Measurements from ENCODE around the gene SEC61A2.

Gene SEC61A2

GRCh38 chr10:12201543-12201942, 72.1 kb downstream of the SEC61A2 start:
- Histone ChIP-seq H3K36me3 (ENCODE audit: insufficient read depth, low read length) (peaks cover 43% of the 10 kb centered on the region), H4K20me1 (ENCODE audit: insufficient read depth, low read length, poor library complexity, severe bottlenecking) (peaks cover 40% of the 10 kb centered on the region), H3K9me2 (replicated peaks; ENCODE audit: low read depth, low read length) (no peaks in the 10 kb centered on the region), H3K9me3 (ENCODE audit: insufficient read depth, low read depth, low read length) (no peaks in the 10 kb centered on the region), H3K9ac (ENCODE audit: low read depth, low read length, poor library complexity, severe bottlenecking) (peak overlapping the region; percentile 30), H2AFZ (ENCODE audit: low read length) (no peak overlapping the region), H3F3A (ENCODE audit: low read depth) (no peaks in the 10 kb centered on the region), H3K4me3 (ENCODE audit: low read length, poor library complexity, severe bottlenecking) (peak overlapping the region; percentile 46), H3K4me1 (ENCODE audit: insufficient read depth, low read length, poor library complexity, severe bottlenecking) (peaks cover 31% of the 10 kb centered on the region), H3K79me2 (ENCODE audit: insufficient read depth, low read length) (peaks cover 93% of the 10 kb centered on the region), H3K27me3 (ENCODE audit: insufficient read depth, low read length, poor library complexity, severe bottlenecking) (no peaks in the 10 kb centered on the region), H3K4me2 (ENCODE audit: low read depth, low read length, poor library complexity, severe bottlenecking) (peak overlapping the region; percentile 64)
- TF ChIP-seq EZH2phosphoT487 (IDR thresholded peaks at IDR 0.05; ENCODE audit: borderline replicate concordance) (no peak), CTCF (conservative IDR thresholded peaks at IDR 0.05; ENCODE audit: low read length) (no peak)

DNA sequence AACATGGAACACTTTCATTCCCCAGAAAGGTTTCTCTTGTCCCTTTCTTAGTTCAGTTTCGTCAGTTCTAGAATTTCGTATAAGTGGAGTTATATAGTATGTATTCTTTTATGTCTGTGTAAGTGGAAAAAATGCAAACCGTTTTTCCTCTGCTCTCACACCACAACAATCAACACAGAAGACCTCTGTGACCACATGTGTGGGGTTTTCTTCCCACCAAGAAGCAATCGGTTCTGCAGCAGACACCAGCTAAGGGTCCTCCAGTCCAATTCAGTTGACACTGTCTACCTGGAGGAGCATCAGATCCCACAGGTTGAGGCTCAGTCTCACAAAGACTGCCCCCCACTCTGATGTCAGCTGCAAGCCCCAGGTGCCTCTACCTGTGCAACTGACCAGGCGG, 72.7 kb downstream of the SEC61A2 start:
- no peaks in the 10 kb centered on the region for H3F3A ChIP-seq (ENCODE audit: low read depth)
- H3K4me2 ChIP-seq (ENCODE audit: low read depth, low read length, poor library complexity, severe bottlenecking), result peak overlapping the region; percentile 64
- H3K4me3 ChIP-seq (ENCODE audit: low read length, poor library complexity, severe bottlenecking), result peak overlapping the region; percentile 46
- TF ChIP-seq CTCF (conservative IDR thresholded peaks at IDR 0.05; ENCODE audit: low read length) (no peak), EZH2phosphoT487 (IDR thresholded peaks at IDR 0.05; ENCODE audit: borderline replicate concordance) (no peak)
- H3K9me2 ChIP-seq (replicated peaks; ENCODE audit: low read depth, low read length), result no peaks in the 10 kb centered on the region
- peaks cover 26% of the 10 kb centered on the region for H3K4me1 ChIP-seq (ENCODE audit: insufficient read depth, low read length, poor library complexity, severe bottlenecking)
- H3K9me3 ChIP-seq (ENCODE audit: insufficient read depth, low read depth, low read length), result no peaks in the 10 kb centered on the region
- H3K9ac ChIP-seq (ENCODE audit: low read depth, low read length, poor library complexity, severe bottlenecking), result no peak overlapping the region
- peaks cover 34% of the 10 kb centered on the region for H4K20me1 ChIP-seq (ENCODE audit: insufficient read depth, low read length, poor library complexity, severe bottlenecking)
- no peaks in the 10 kb centered on the region for H3K27me3 ChIP-seq (ENCODE audit: insufficient read depth, low read length, poor library complexity, severe bottlenecking)
- H3K79me2 ChIP-seq (ENCODE audit: insufficient read depth, low read length), result peaks cover 87% of the 10 kb centered on the region
- peaks cover 47% of the 10 kb centered on the region for H3K36me3 ChIP-seq (ENCODE audit: insufficient read depth, low read length)
- H2AFZ ChIP-seq (ENCODE audit: low read length), result no peak overlapping the region

- peaks cover 24% of the 10 kb centered on the region for H4K20me1 ChIP-seq (ENCODE audit: insufficient read depth, low read length, poor library complexity, severe bottlenecking)
- H3K4me3 ChIP-seq (ENCODE audit: low read length, poor library complexity, severe bottlenecking), result no peak overlapping the region
- no peak overlapping the region for H2AFZ ChIP-seq (ENCODE audit: low read length)
- H3K4me2 ChIP-seq (ENCODE audit: low read depth, low read length, poor library complexity, severe bottlenecking), result no peak overlapping the region
- H3K79me2 ChIP-seq (ENCODE audit: insufficient read depth, low read length), result peaks cover 66% of the 10 kb centered on the region
- TF ChIP-seq EZH2phosphoT487 (IDR thresholded peaks at IDR 0.05; ENCODE audit: borderline replicate concordance), result no peak
- TF ChIP-seq CTCF (conservative IDR thresholded peaks at IDR 0.05; ENCODE audit: low read length), result no peak
- H3K36me3 ChIP-seq (ENCODE audit: insufficient read depth, low read length), result peaks cover 52% of the 10 kb centered on the region
- no peaks in the 10 kb centered on the region for H3K9me2 ChIP-seq (replicated peaks; ENCODE audit: low read depth, low read length)
- no peaks in the 10 kb centered on the region for H3F3A ChIP-seq (ENCODE audit: low read depth)
- peaks cover 15% of the 10 kb centered on the region for H3K4me1 ChIP-seq (ENCODE audit: insufficient read depth, low read length, poor library complexity, severe bottlenecking)
- no peak overlapping the region for H3K9ac ChIP-seq (ENCODE audit: low read depth, low read length, poor library complexity, severe bottlenecking)
- H3K9me3 ChIP-seq (ENCODE audit: insufficient read depth, low read depth, low read length), result no peaks in the 10 kb centered on the region
- H3K27me3 ChIP-seq (ENCODE audit: insufficient read depth, low read length, poor library complexity, severe bottlenecking), result no peaks in the 10 kb centered on the region
These were observed 75.6 kb downstream of the SEC61A2 start for GRCh38 chr10:12205082-12205481.
